B cell (primary cell): ENCODE results near the gene LIN28B. TPM values are rescaled to one million over a fixed set of nuclear protein-coding genes. Genes with fewer than 3 reads are reported as not detected.

Experiments
- ATAC-seq: fragments of 200-7000 bp; cut with Tn5 transposase; one replicate; pipeline ENCODE4 v1.10.0; 2021; ENCODE audit warnings: low read depth, mild to moderate bottlenecking, moderate number of reproducible peaks, moderate library complexity
- CTCF ChIA-PET: fragments of 350-600 bp; sonication (Branson Sonifier 250); formaldehyde crosslinking; loops from one replicate; lab custom pipeline; 2021; ENCODE audit warnings: antibody characterized with exemption, inconsistent platforms; lab: Charles Lee
- POLR2A ChIA-PET: fragments of 350-600 bp; sonication (Branson Sonifier 250); formaldehyde crosslinking; loops from one replicate; lab custom pipeline; 2021; ENCODE audit warnings: antibody characterized with exemption; lab: Charles Lee
- DNase-seq: peaks from one replicate; pipeline ENCODE4 v3.0.0; 2013
- H2AFZ ChIP-seq: 2 replicates; pipeline ENCODE4 v1.6.1; 2012; ENCODE audit warnings: mild to moderate bottlenecking, low read depth, low read length; ENCODE audit not compliant: insufficient read depth, poor library complexity, severe bottlenecking
- H3K27ac ChIP-seq, 2 donors: 1 replicate in 1 of 2; 2 replicates in 1 of 2; pipeline ENCODE4 v1.5.1; 2012 to 2013; ENCODE audit warnings: low read length in 2 of 2, mild to moderate bottlenecking in 2 of 2, moderate library complexity in 1 of 2
- H3K27me3 ChIP-seq, 4 experiments: fragments of 200-600 bp in 1 of 4; sonication (generic) in 1 of 4; replicated peaks in 1 of 4; 1 replicate in 2 of 4; 2 replicates in 2 of 4; pipeline versions ENCODE4 v1.6.1 to v1.7.0; 2013 to 2016; ENCODE audit warnings: low read length in 3 of 4, mild to moderate bottlenecking in 2 of 4, mixed read lengths in 1 of 4, moderate library complexity in 1 of 4; ENCODE audit not compliant: insufficient read depth in 4 of 4, control insufficient read depth in 3 of 4; ENCODE audit errors: control extremely low read depth in 1 of 4
- H3K36me3 ChIP-seq, 2 experiments: replicated peaks in 1 of 2; 1 replicate in 1 of 2; 2 replicates in 1 of 2; pipeline versions ENCODE4 v1.6.1 to v1.7.1; 2013; ENCODE audit warnings: low read length in 1 of 2; ENCODE audit not compliant: insufficient read depth in 2 of 2, control insufficient read depth in 1 of 2; ENCODE audit errors: control extremely low read depth in 1 of 2, extremely low read depth in 1 of 2
- H3K4me1 ChIP-seq, 2 donors: fragments of 200-600 bp in 1 of 2; sonication (generic) in 1 of 2; 1 replicate in 1 of 2; 2 replicates in 1 of 2; pipeline versions ENCODE4 v1.5.1 to v1.6.1; 2013 to 2017; ENCODE audit warnings: low read length in 2 of 2; ENCODE audit not compliant: control insufficient read depth in 2 of 2, insufficient read depth in 2 of 2
- H3K4me2 ChIP-seq: replicated peaks from 2 replicates; pipeline ENCODE3; 2012; ENCODE audit warnings: mild to moderate bottlenecking, low read depth, low read length; ENCODE audit not compliant: poor library complexity, severe bottlenecking
- H3K4me3 ChIP-seq, 5 experiments: fragments of 200-600 bp in 1 of 5; sonication (generic) in 1 of 5; 1 replicate in 3 of 5; 2 replicates in 2 of 5; pipeline versions ENCODE4 v1.5.1 to v1.7.0; 2011 to 2016; ENCODE audit warnings: low read length in 4 of 5, mild to moderate bottlenecking in 4 of 5, low read depth in 2 of 5, control low read depth in 1 of 5, moderate library complexity in 1 of 5; ENCODE audit not compliant: insufficient read depth in 1 of 5; ENCODE audit errors: control extremely low read depth in 1 of 5, extremely low read depth in 1 of 5
- H3K79me2 ChIP-seq: fragments of 200-600 bp; sonication (generic); one replicate; pipeline ENCODE4 v1.6.0; 2016; ENCODE audit warnings: low read length; ENCODE audit not compliant: control insufficient read depth, insufficient read depth
- H3K9ac ChIP-seq: fragments of 200-600 bp; sonication (generic); 2 replicates; pipeline ENCODE4 v1.6.1; 2017; ENCODE audit warnings: mild to moderate bottlenecking, low read length, moderate library complexity
- H3K9me3 ChIP-seq, 3 donors: one replicate each; pipeline versions ENCODE4 v1.6.1 to v1.7.1; 2013; ENCODE audit warnings: low read length in 2 of 3; ENCODE audit not compliant: control insufficient read depth in 2 of 3, insufficient read depth in 1 of 3; ENCODE audit errors: control extremely low read depth in 1 of 3
- H4K20me1 ChIP-seq: 2 replicates; pipeline ENCODE4 v1.6.0; 2012; ENCODE audit warnings: mild to moderate bottlenecking, low read length; ENCODE audit not compliant: insufficient read depth, control insufficient read depth, poor library complexity, severe bottlenecking
- H3K27ac Mint-ChIP-seq: one replicate; pipeline ENCODE4 v1.8.0; 2021; ENCODE audit warnings: mixed read lengths
- H3K27me3 Mint-ChIP-seq: one replicate; pipeline ENCODE4 v1.8.0; 2021; ENCODE audit warnings: mixed read lengths
- H3K4me1 Mint-ChIP-seq: one replicate; pipeline ENCODE4 v1.8.0; 2021; ENCODE audit warnings: mixed read lengths
- H3K4me3 Mint-ChIP-seq: one replicate; pipeline ENCODE4 v1.8.0; 2021; ENCODE audit warnings: mixed read lengths
- H3K9me3 Mint-ChIP-seq: one replicate; pipeline ENCODE4 v1.8.0; 2022; ENCODE audit warnings: mixed read lengths; ENCODE audit not compliant: insufficient read depth
- CTCF ChIP-seq: fragments of 200-600 bp; IDR thresholded peaks from one replicate; pipeline ENCODE4 v1.8.0; 2022; ENCODE audit warnings: antibody characterized with exemption, mild to moderate bottlenecking
- EZH2 ChIP-seq: IDR thresholded peaks from 2 replicates; pipeline ENCODE4 v1.6.1; 2012; ENCODE audit warnings: borderline replicate concordance, low read depth, mild to moderate bottlenecking, moderate library complexity, low read length; ENCODE audit not compliant: insufficient read depth, poor library complexity, severe bottlenecking
- WGBS: methylation state at CpG from one replicate; pipeline ENCODE4 v1.1.5; 2013; ENCODE audit warnings: missing lambda C conversion rate; ENCODE audit not compliant: insufficient coverage; 5-methylcytosine and 5-hydroxymethylcytosine counted together
- intact Hi-C: fragments of 100-400 bp; cut with micrococcal nuclease; formaldehyde crosslinking; loops from one replicate; pipeline ENCODE4 v1.10.0; 2022
- polyA plus RNA-seq: library from polyadenylated mRNA; depleted of rRNA; stranded (reverse); fragments of >200 nt; gene quantifications from 2 replicates; pipeline ENCODE4 v1.2.3, GENCODE V29; 2012
- total RNA-seq, 2 donors: library from RNA; stranded (reverse); fragments of 120-200 nt in 1 of 2; gene quantifications; 1 replicate in 1 of 2; 2 replicates in 1 of 2; pipeline versions ENCODE4 v1.2.3 to v1.2.4, GENCODE V29; 2013 to 2022

Gene LIN28B
- total and polyA plus RNA-seq, 2 donors (not counting 1 experiment from before 2014, with no cell fraction given), result not detected

- Histone ChIP-seq H3K27ac (no peak overlapping the region), H4K20me1 (no peaks in the 10 kb centered on the region), H3K4me2 (no peak overlapping the region), H3K27me3 (peaks cover 0 to 5% (median 0%) of the 10 kb centered on the region in 4 experiments), H3K9me3 (no peaks in the 10 kb centered on the region), H3K9ac (no peak overlapping the region), H3K4me1 (no peaks in the 10 kb centered on the region), H3K79me2 (no peaks in the 10 kb centered on the region), H3K36me3 (no peaks in the 10 kb centered on the region), H2AFZ (no peak overlapping the region), H3K4me3 (no peak overlapping the region)
- CTCF ChIA-PET, result no interaction called here
- intact Hi-C loops, result no loop called here
- DNase-seq (no peak), ATAC-seq (no peak)
- 85% methylated on average over 2 of the region's 5 CpGs for WGBS
- no peak overlapping the region for H3K4me3 Mint-ChIP-seq
- TF ChIP-seq CTCF (no peak), EZH2 (no peak)
- H3K4me1 Mint-ChIP-seq, result no peaks in the 10 kb centered on the region
- peaks cover 35% of the 10 kb centered on the region for H3K27me3 Mint-ChIP-seq
- H3K27ac Mint-ChIP-seq, result no peak overlapping the region
- POLR2A ChIA-PET, result no interaction called here
- H3K9me3 Mint-ChIP-seq, result no peaks in the 10 kb centered on the region
Measured at GRCh38 chr6:105120570-105120969, 163.7 kb downstream of the LIN28B start.

- no peak for ATAC-seq
- H3K4me3 Mint-ChIP-seq, result no peak overlapping the region
- no peaks in the 10 kb centered on the region for H3K9me3 ChIP-seq
- H4K20me1 ChIP-seq, result no peaks in the 10 kb centered on the region
- ChIA-PET CTCF (no interaction called here), POLR2A (no interaction called here)
- peaks cover 29% of the 10 kb centered on the region for H3K27me3 Mint-ChIP-seq
- H3K9ac ChIP-seq, result no peak overlapping the region
- no peaks in the 10 kb centered on the region for H3K9me3 Mint-ChIP-seq
- H3K36me3 ChIP-seq, result no peaks in the 10 kb centered on the region
- peaks cover 0 to 5% (median 0%) of the 10 kb centered on the region in 4 experiments for H3K27me3 ChIP-seq
- no peaks in the 10 kb centered on the region for H3K4me1 ChIP-seq
- DNase-seq, result no peak
- H3K4me3 ChIP-seq, result no peak overlapping the region
- H2AFZ ChIP-seq, result no peak overlapping the region
- no peaks in the 10 kb centered on the region for H3K4me1 Mint-ChIP-seq
- intact Hi-C loops, result no loop called here
- TF ChIP-seq CTCF, result no peak
- TF ChIP-seq EZH2, result no peak
- no CpG with 5 or more reads among the region's 3 CpGs for WGBS
- H3K79me2 ChIP-seq, result no peaks in the 10 kb centered on the region
- no peak overlapping the region for H3K27ac Mint-ChIP-seq
- no peak overlapping the region for H3K27ac ChIP-seq
- no peak overlapping the region for H3K4me2 ChIP-seq
Measured at GRCh38 chr6:105121981-105122380, 165.1 kb downstream of the LIN28B start.
